Left ventricle myocardium inferior (tissue), 1 donor: ENCODE data around the gene BMP2K. TPM values are rescaled to one million over a fixed set of nuclear protein-coding genes. Genes with fewer than 3 reads are reported as not detected.

Source experiments
- DNase-seq: peaks from one replicate; pipeline ENCODE4 v3.0.0-alpha.2; 2020
- H3K27ac ChIP-seq: fragments of 200-600 bp; replicated peaks from 2 replicates; pipeline ENCODE4 v1.8.0; 2021
- H3K27me3 ChIP-seq: fragments of 200-600 bp; 2 replicates; pipeline ENCODE4 v1.8.0; 2021; ENCODE audit warnings: low read depth
- H3K36me3 ChIP-seq: fragments of 200-600 bp; 2 replicates; pipeline ENCODE4 v1.8.0; 2021
- H3K4me1 ChIP-seq: fragments of 200-600 bp; 2 replicates; pipeline ENCODE4 v1.8.0; 2021
- H3K4me3 ChIP-seq: fragments of 200-600 bp; 2 replicates; pipeline ENCODE4 v1.8.0; 2021; ENCODE audit warnings: mild to moderate bottlenecking, moderate library complexity
- H3K9me3 ChIP-seq: fragments of 200-600 bp; replicated peaks from 2 replicates; pipeline ENCODE4 v1.8.0; 2021
- CTCF ChIP-seq: fragments of 200-600 bp; IDR thresholded peaks from 2 replicates; pipeline ENCODE4 v1.8.0; 2021; ENCODE audit warnings: antibody characterized with exemption, mild to moderate bottlenecking, borderline replicate concordance
- intact Hi-C: fragments of 100-400 bp; cut with micrococcal nuclease; formaldehyde crosslinking; loops from one replicate; pipeline ENCODE4 v1.11.0; 2022
- total RNA-seq: library from RNA; stranded (reverse); fragmentation: NEBNext Ultra II Directional; extraction: Animal tissue kit (Norgen Biotek cat#: 25700); gene quantifications from one replicate; pipeline ENCODE4 v1.2.1, GENCODE V29; 2021
- donor health status: DM: no; HTN: yes; CAD: no; lungs with severe emphysema.

BMP2K gene
- total RNA-seq, 1 donor from 2014 or later = 16.2 TPM

- intact Hi-C loops = no loop called here
- peak overlapping the region; percentile 90 for H3K4me3 ChIP-seq
- no peaks in the 10 kb centered on the region for H3K27me3 ChIP-seq
- no peak for TF ChIP-seq CTCF
- H3K36me3 ChIP-seq = no peaks in the 10 kb centered on the region
- no peak for DNase-seq
- H3K27ac ChIP-seq = peak overlapping the region; percentile 99
- peaks cover 89% of the 10 kb centered on the region for H3K4me1 ChIP-seq
- H3K9me3 ChIP-seq = no peaks in the 10 kb centered on the region
Measured at GRCh38 chr4:78780093-78780492, 3.9 kb downstream of the BMP2K start.

DNA sequence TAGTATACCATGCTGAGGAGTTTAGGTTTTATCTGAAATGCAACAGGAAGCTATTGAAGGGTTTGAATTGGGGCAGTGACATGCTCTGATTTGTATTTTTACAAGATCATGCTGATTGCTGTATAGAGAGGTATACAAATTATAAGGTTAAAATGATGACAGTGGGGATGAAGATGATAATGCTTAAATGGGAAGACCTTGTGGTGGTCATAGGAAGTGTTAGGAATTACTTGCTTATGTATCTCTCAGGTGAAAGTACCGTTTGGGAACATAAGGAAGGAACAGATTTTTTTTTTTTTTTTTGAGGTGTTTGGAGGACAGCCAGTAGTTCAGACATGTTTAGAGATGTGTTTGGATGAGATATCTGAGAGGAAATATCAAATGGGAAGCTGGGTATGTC lies 5.0 kb downstream of the BMP2K start:
- Histone ChIP-seq H3K36me3 (no peaks in the 10 kb centered on the region), H3K4me3 (no peak overlapping the region), H3K9me3 (no peaks in the 10 kb centered on the region), H3K4me1 (peaks cover 94% of the 10 kb centered on the region), H3K27ac (no peak overlapping the region), H3K27me3 (no peaks in the 10 kb centered on the region)
- TF ChIP-seq CTCF = no peak
- DNase-seq = no peak
- intact Hi-C loops = no loop called here

GRCh38 chr4:78781924-78782323 lies 5.8 kb downstream of the BMP2K start:
- H3K27me3 ChIP-seq = no peaks in the 10 kb centered on the region
- H3K9me3 ChIP-seq = no peaks in the 10 kb centered on the region
- intact Hi-C loops = no loop called here
- no peaks in the 10 kb centered on the region for H3K36me3 ChIP-seq
- no peak for TF ChIP-seq CTCF
- H3K4me1 ChIP-seq = peaks cover 96% of the 10 kb centered on the region
- DNase-seq = no peak
- no peak overlapping the region for H3K4me3 ChIP-seq
- H3K27ac ChIP-seq = peak overlapping the region; percentile 14

DNA sequence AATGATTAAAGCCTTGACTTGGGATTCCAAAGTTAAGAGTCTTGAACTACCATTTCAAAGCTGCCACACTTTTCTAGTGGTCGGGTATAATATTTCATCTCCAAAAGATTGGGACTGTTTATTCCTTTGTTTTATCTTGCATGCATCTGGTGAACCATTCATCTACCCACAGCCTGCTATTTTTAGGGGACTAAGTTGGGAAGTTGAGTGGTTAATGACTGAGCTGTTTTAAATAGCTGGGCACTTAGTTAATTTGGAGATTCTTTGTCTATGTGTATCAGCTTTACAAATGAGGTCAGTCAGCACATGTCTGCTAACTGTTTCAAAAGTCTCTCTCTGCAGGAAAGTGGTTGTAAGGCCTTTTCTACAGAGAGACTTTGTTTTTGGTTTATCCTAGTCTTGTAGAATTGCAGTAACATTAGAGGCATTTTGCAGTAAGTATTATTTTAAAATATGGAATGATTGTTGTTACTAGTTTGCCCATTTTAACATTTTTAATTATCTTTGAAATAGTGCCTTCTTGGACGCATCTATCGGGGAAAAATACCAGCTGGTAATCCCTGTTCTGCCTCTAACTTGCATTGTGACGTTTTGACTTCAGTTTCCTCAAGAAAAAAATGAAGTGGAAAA lies 8.2 kb downstream of the BMP2K start:
- peak overlapping the region; percentile 67 for H3K27ac ChIP-seq
- no peaks in the 10 kb centered on the region for H3K36me3 ChIP-seq
- H3K4me1 ChIP-seq = peaks cover 96% of the 10 kb centered on the region
- DNase-seq = no peak
- H3K4me3 ChIP-seq = peak overlapping the region; percentile 12
- no peaks in the 10 kb centered on the region for H3K9me3 ChIP-seq
- no peak for TF ChIP-seq CTCF
- no peaks in the 10 kb centered on the region for H3K27me3 ChIP-seq
- intact Hi-C loops = no loop called here

GRCh38 chr4:78787392-78788006 lies 11.3 kb downstream of the BMP2K start:
- Histone ChIP-seq H3K9me3 (no peaks in the 10 kb centered on the region), H3K4me1 (peaks cover 69% of the 10 kb centered on the region), H3K27ac (no peak overlapping the region), H3K27me3 (no peaks in the 10 kb centered on the region), H3K36me3 (no peaks in the 10 kb centered on the region), H3K4me3 (no peak overlapping the region)
- TF ChIP-seq CTCF = no peak
- no peak for DNase-seq
- intact Hi-C loops = no loop called here
